ENCODE measurements around the gene UBASH3A. TPM values are rescaled to one million over a fixed set of nuclear protein-coding genes. Genes with fewer than 3 reads are reported as not detected.

UBASH3A gene
- total RNA-seq, 2 donors from 2014 or later: 0.23 to 1.8 TPM

- no peaks in the 10 kb centered on the region for H3K9me3 ChIP-seq
- no peak for DNase-seq (ENCODE audit: low spot score)
- no peaks in the 10 kb centered on the region for H3K36me3 ChIP-seq
- no peaks in the 10 kb centered on the region for H3K27me3 ChIP-seq (replicated peaks; ENCODE audit: insufficient read depth)
- no peaks in the 10 kb centered on the region for H3K4me1 ChIP-seq (replicated peaks)
- no peak overlapping the region for H3K27ac ChIP-seq
- 81% methylated on average over 14 of the region's 14 CpGs for WGBS
- H3K4me3 ChIP-seq: no peak overlapping the region
- TF ChIP-seq POLR2A (IDR thresholded peaks at IDR 0.05) (no peak), CTCF (IDR thresholded peaks at IDR 0.05) (no peak), POLR2AphosphoS5 (IDR thresholded peaks at IDR 0.05) (no peak)
- intact Hi-C loops (cut with DNase I): no loop called here
Measured at GRCh38 chr21:42367367-42368165, 36.1 kb upstream of the UBASH3A start.

GRCh38 chr21:42369821-42370220 is 33.9 kb upstream of the UBASH3A start:
- Histone ChIP-seq H3K4me3 (no peak overlapping the region), H3K4me1 (replicated peaks) (no peaks in the 10 kb centered on the region), H3K36me3 (no peaks in the 10 kb centered on the region), H3K9me3 (no peaks in the 10 kb centered on the region), H3K27ac (no peak overlapping the region), H3K27me3 (replicated peaks; ENCODE audit: insufficient read depth) (no peaks in the 10 kb centered on the region)
- intact Hi-C loops (cut with DNase I): no loop called here
- DNase-seq (ENCODE audit: low spot score): no peak
- no peak for TF ChIP-seq CTCF (IDR thresholded peaks at IDR 0.05)
- TF ChIP-seq POLR2AphosphoS5 (IDR thresholded peaks at IDR 0.05): no peak
- no peak for TF ChIP-seq POLR2A (IDR thresholded peaks at IDR 0.05)
- 85% methylated on average over 16 of the region's 16 CpGs for WGBS

GRCh38 chr21:42370894-42371654 is 32.6 kb upstream of the UBASH3A start:
- no peak for DNase-seq (ENCODE audit: low spot score)

GRCh38 chr21:42373196-42373907 is 30.4 kb upstream of the UBASH3A start:
- H3K27ac ChIP-seq: no peak overlapping the region

More at GRCh38 chr21:42370894-42371654, 32.6 kb upstream of the UBASH3A start:
- H3K4me3 ChIP-seq: no peak overlapping the region
- H3K9me3 ChIP-seq: no peaks in the 10 kb centered on the region
- H3K27me3 ChIP-seq (replicated peaks; ENCODE audit: insufficient read depth): no peaks in the 10 kb centered on the region
- no peaks in the 10 kb centered on the region for H3K4me1 ChIP-seq (replicated peaks)
- H3K27ac ChIP-seq: no peak overlapping the region
- 85% methylated on average over 18 of the region's 18 CpGs for WGBS
- TF ChIP-seq CTCF (IDR thresholded peaks at IDR 0.05) (no peak), POLR2AphosphoS5 (IDR thresholded peaks at IDR 0.05) (no peak), POLR2A (IDR thresholded peaks at IDR 0.05) (no peak)
- no peaks in the 10 kb centered on the region for H3K36me3 ChIP-seq
- intact Hi-C loops (cut with DNase I): no loop called here

More at GRCh38 chr21:42373196-42373907, 30.4 kb upstream of the UBASH3A start:
- no peak for DNase-seq (ENCODE audit: low spot score)
- Histone ChIP-seq H3K4me3 (no peak overlapping the region), H3K27me3 (replicated peaks; ENCODE audit: insufficient read depth) (no peaks in the 10 kb centered on the region), H3K36me3 (no peaks in the 10 kb centered on the region), H3K9me3 (no peaks in the 10 kb centered on the region), H3K4me1 (replicated peaks) (peaks cover 6% of the 10 kb centered on the region)
- TF ChIP-seq POLR2A (IDR thresholded peaks at IDR 0.05): no peak
- no peak for TF ChIP-seq POLR2AphosphoS5 (IDR thresholded peaks at IDR 0.05)
- no peak for TF ChIP-seq CTCF (IDR thresholded peaks at IDR 0.05)
- intact Hi-C loops (cut with DNase I): no loop called here
- WGBS: 80% methylated on average over 25 of the region's 25 CpGs
